ENCODE results near the gene DLEC1.
"Not testable (repeated sequence)": the region's sequence is repeated elsewhere in the genome, so short reads cannot be mapped to it uniquely, and the experiment has no call there.

The DLEC1 gene

GRCh38 chr3:38038447-38038911 lies 529 bp upstream of the DLEC1 start:
- DNase-seq: no peak

GRCh38 chr3:38039899-38040261 lies 872 bp downstream of the DLEC1 start:
- DNase-seq: no peak

GRCh38 chr3:38040401-38040800 lies 1.4 kb downstream of the DLEC1 start:
- no peak for DNase-seq

- DNase-seq: no peak
Observed at GRCh38 chr3:38043486-38043885, 4.5 kb downstream of the DLEC1 start.

- no peak for DNase-seq
Observed at GRCh38 chr3:38046027-38046426, 7.0 kb downstream of the DLEC1 start.

GRCh38 chr3:38046821-38047220 lies 7.8 kb downstream of the DLEC1 start:
- DNase-seq: no peak

GRCh38 chr3:38047896-38048295 lies 8.9 kb downstream of the DLEC1 start:
- no peak for DNase-seq

GRCh38 chr3:38049358-38050126 lies 10.5 kb downstream of the DLEC1 start:
- DNase-seq: no peak

- DNase-seq: no peak
Observed at GRCh38 chr3:38051131-38051530, 12.1 kb downstream of the DLEC1 start.

GRCh38 chr3:38053286-38053685 lies 14.3 kb downstream of the DLEC1 start:
- DNase-seq: not testable (repeated sequence)

- DNase-seq: not testable (repeated sequence)
Observed at GRCh38 chr3:38053813-38054498, 14.9 kb downstream of the DLEC1 start.

GRCh38 chr3:38054499-38055001 lies 15.5 kb downstream of the DLEC1 start:
- DNase-seq: no peak

- DNase-seq: no peak
Observed at GRCh38 chr3:38059148-38059547, 20.1 kb downstream of the DLEC1 start.

- no peak for DNase-seq
Observed at GRCh38 chr3:38059591-38059990, 20.6 kb downstream of the DLEC1 start.

GRCh38 chr3:38062809-38063208 lies 23.8 kb downstream of the DLEC1 start:
- no peak for DNase-seq

- DNase-seq: not testable (repeated sequence)
Observed at GRCh38 chr3:38064453-38064852, 25.4 kb downstream of the DLEC1 start.

- no peak for DNase-seq
Observed at GRCh38 chr3:38067508-38068233, 28.7 kb downstream of the DLEC1 start.

GRCh38 chr3:38070013-38070412 lies 31.0 kb downstream of the DLEC1 start:
- no peak for DNase-seq

GRCh38 chr3:38077073-38077472 lies 38.1 kb downstream of the DLEC1 start:
- DNase-seq: not testable (repeated sequence)

- DNase-seq: not testable (repeated sequence)
Observed at GRCh38 chr3:38082296-38082695, 43.3 kb downstream of the DLEC1 start.

- not testable (repeated sequence) for DNase-seq
Observed at GRCh38 chr3:38083254-38083653, 44.2 kb downstream of the DLEC1 start.

GRCh38 chr3:38083871-38084333 lies 44.9 kb downstream of the DLEC1 start:
- DNase-seq: no peak
